Fibroblast of peridontal ligament (primary cell): Measurements from ENCODE around the gene CNDP1.
"Not testable (repeated sequence)": the region's sequence is repeated elsewhere in the genome, so short reads cannot be mapped to it uniquely, and the experiment has no call there.

Experiments
- DNase-seq: peaks from one replicate; pipeline ENCODE4 v3.0.0-alpha.2; 2010; ENCODE audit errors: extremely low read depth

Gene CNDP1

GRCh38 chr18:74534150-74534969, at the start of gene CNDP1:
TSS of gene CNDP1 (plus strand) at chr18:74534500. CDS start at chr18:74534668, 168 bp downstream.
- no peak for DNase-seq

- no peak for DNase-seq
These were observed 48.0 kb upstream of the CNDP1 start for GRCh38 chr18:74486119-74486849.

- no peak for DNase-seq
These were observed 45.9 kb upstream of the CNDP1 start for GRCh38 chr18:74488354-74488753.

GRCh38 chr18:74488864-74489263, 45.4 kb upstream of the CNDP1 start:
- DNase-seq = no peak

GRCh38 chr18:74489676-74490075, 44.6 kb upstream of the CNDP1 start:
- DNase-seq = peak; percentile 44

- DNase-seq = no peak
These were observed 42.0 kb upstream of the CNDP1 start for GRCh38 chr18:74492259-74492658.

GRCh38 chr18:74493689-74494088, 40.6 kb upstream of the CNDP1 start:
- DNase-seq = peak; percentile 50

GRCh38 chr18:74494514-74494913, 39.8 kb upstream of the CNDP1 start:
- DNase-seq = no peak

GRCh38 chr18:74495581-74496507, 38.5 kb upstream of the CNDP1 start, which contains the start of gene CNDP2:
TSS of gene CNDP2 (plus strand) at chr18:74496363. CDS start at chr18:74499974, 3,611 bp downstream.
- peak; percentile 97 for DNase-seq

GRCh38 chr18:74496508-74497323, 37.6 kb upstream of the CNDP1 start:
- peak; percentile 38 for DNase-seq

- no peak for DNase-seq
These were observed 37.0 kb upstream of the CNDP1 start for GRCh38 chr18:74497324-74497676.

- no peak for DNase-seq
These were observed 36.5 kb upstream of the CNDP1 start for GRCh38 chr18:74497778-74498177.

- no peak for DNase-seq
These were observed 35.3 kb upstream of the CNDP1 start for GRCh38 chr18:74498712-74499627.

GRCh38 chr18:74499633-74500032, 34.7 kb upstream of the CNDP1 start:
- DNase-seq = no peak

GRCh38 chr18:74500372-74500771, 33.9 kb upstream of the CNDP1 start:
- no peak for DNase-seq

- not testable (repeated sequence) for DNase-seq
These were observed 33.5 kb upstream of the CNDP1 start for GRCh38 chr18:74500774-74501173.

- no peak for DNase-seq
These were observed 32.9 kb upstream of the CNDP1 start for GRCh38 chr18:74501386-74501785.

- no peak for DNase-seq
These were observed 31.2 kb upstream of the CNDP1 start for GRCh38 chr18:74503137-74503536.

- no peak for DNase-seq
These were observed 28.5 kb upstream of the CNDP1 start for GRCh38 chr18:74505776-74506175.
